SU-DHL-6 (cell line): ENCODE measurements around the gene KLK4.
A peak's percentile ranks its signal among the peaks of the same experiment; 100 is the strongest.
"Not testable (repeated sequence)": the region's sequence is repeated elsewhere in the genome, so short reads cannot be mapped to it uniquely, and the experiment has no call there.

ENCODE experiments used
- H2AFZ ChIP-seq: fragments of 200-600 bp; sonication (generic); 2 replicates; pipeline ENCODE4 v1.6.1; 2014; ENCODE audit warnings: low read depth, mild to moderate bottlenecking, moderate library complexity, mixed read lengths, antibody characterized with exemption, low read length; ENCODE audit not compliant: severe bottlenecking
- H3F3A ChIP-seq: fragments of 200-600 bp; shearing (Covaris generic); 2 replicates; pipeline ENCODE4 v1.6.0; 2016; ENCODE audit warnings: antibody characterized with exemption, mild to moderate bottlenecking; ENCODE audit not compliant: insufficient read depth
- H3K27ac ChIP-seq: fragments of 200-600 bp; sonication (generic); 2 replicates; pipeline ENCODE4 v1.5.1; 2016; ENCODE audit warnings: low read depth, mild to moderate bottlenecking, low read length, moderate library complexity, mixed read lengths
- H3K27me3 ChIP-seq: fragments of 200-600 bp; sonication (generic), shearing (Covaris generic); 2 replicates; pipeline ENCODE4 v1.6.0; 2014; ENCODE audit warnings: mild to moderate bottlenecking, low read length
- H3K36me3 ChIP-seq: fragments of 200-600 bp; sonication (generic); 2 replicates; pipeline ENCODE4 v1.6.1; 2014; ENCODE audit warnings: mild to moderate bottlenecking, low read length, mixed read lengths
- H3K4me2 ChIP-seq: fragments of 300-600, 200-600 bp; shearing (Covaris generic), sonication (generic); 2 replicates; pipeline ENCODE4 v1.6.0; 2014; ENCODE audit warnings: low read length, low read depth, mild to moderate bottlenecking; ENCODE audit not compliant: poor library complexity, severe bottlenecking
- H3K4me3 ChIP-seq: fragments of 200-600 bp; sonication (generic); 2 replicates; pipeline ENCODE4 v1.5.1; 2014; ENCODE audit warnings: antibody characterized with exemption, low read length, mild to moderate bottlenecking, mixed read lengths; ENCODE audit not compliant: insufficient read depth, poor library complexity, severe bottlenecking
- H3K79me2 ChIP-seq: fragments of 200-600 bp; sonication (generic); 2 replicates; pipeline ENCODE4 v1.6.1; 2014; ENCODE audit warnings: mild to moderate bottlenecking, low read length, moderate library complexity; ENCODE audit not compliant: insufficient read depth
- H3K9ac ChIP-seq: fragments of 200-600 bp; sonication (generic); 2 replicates; pipeline ENCODE4 v1.7.0; 2014; ENCODE audit warnings: mild to moderate bottlenecking, low read length
- H3K9me2 ChIP-seq: fragments of 200-600 bp; sonication (generic); replicated peaks from 2 replicates; pipeline ENCODE4 v1.6.1; 2014; ENCODE audit warnings: low read length; ENCODE audit not compliant: insufficient read depth
- H3K9me3 ChIP-seq: fragments of 200-600 bp; sonication (generic); 2 replicates; pipeline ENCODE4 v1.6.1; 2014; ENCODE audit warnings: low read length, mixed read lengths; ENCODE audit not compliant: insufficient read depth
- H4K20me1 ChIP-seq: fragments of 200-600 bp; sonication (generic); 2 replicates; pipeline ENCODE4 v1.6.1; 2014; ENCODE audit warnings: low read depth, mild to moderate bottlenecking, antibody characterized with exemption, low read length, moderate library complexity, mixed read lengths
- EZH2phosphoT487 ChIP-seq: fragments of 200-600 bp; sonication (generic), shearing (Covaris generic); conservative IDR thresholded peaks from 2 replicates; pipeline ENCODE4 v1.6.1; 2018; ENCODE audit warnings: mild to moderate bottlenecking, antibody characterized with exemption, low read length, moderate library complexity, mixed read lengths
- TF ChIP-seq, protein P1 (sequence below): fragments of 200-600 bp; sonication (generic); IDR thresholded peaks from one replicate; pipeline ENCODE4 v1.5.1; 2017; ENCODE audit warnings: antibody characterized with exemption, mild to moderate bottlenecking, low read length, moderate library complexity; ENCODE audit not compliant: insufficient read depth, poor library complexity, severe bottlenecking

Gene KLK4

DNA sequence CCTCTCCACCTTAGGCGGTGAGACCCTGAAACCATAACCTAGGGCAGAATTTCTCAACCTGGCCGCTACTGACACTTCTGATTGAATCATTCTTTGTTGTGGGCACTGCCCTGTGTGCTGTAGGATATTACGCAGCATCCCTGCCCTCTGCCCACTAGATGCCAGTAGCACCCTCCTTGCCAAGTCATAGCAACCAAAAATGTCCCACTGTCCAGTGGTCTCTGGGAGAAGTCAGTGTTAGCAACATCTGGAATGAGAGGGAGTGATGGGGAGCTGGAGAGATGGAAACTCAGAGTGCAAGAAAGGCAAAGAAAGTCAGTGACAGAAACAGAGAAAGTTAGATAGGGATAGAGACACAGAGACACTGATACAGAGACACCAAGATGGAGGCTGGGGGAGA is 13.6 kb downstream of the KLK4 start:
- no peaks in the 10 kb centered on the region for H4K20me1 ChIP-seq
- no peaks in the 10 kb centered on the region for H3K27me3 ChIP-seq
- TF ChIP-seq EZH2phosphoT487: no peak
- TF ChIP-seq, protein P1, sequence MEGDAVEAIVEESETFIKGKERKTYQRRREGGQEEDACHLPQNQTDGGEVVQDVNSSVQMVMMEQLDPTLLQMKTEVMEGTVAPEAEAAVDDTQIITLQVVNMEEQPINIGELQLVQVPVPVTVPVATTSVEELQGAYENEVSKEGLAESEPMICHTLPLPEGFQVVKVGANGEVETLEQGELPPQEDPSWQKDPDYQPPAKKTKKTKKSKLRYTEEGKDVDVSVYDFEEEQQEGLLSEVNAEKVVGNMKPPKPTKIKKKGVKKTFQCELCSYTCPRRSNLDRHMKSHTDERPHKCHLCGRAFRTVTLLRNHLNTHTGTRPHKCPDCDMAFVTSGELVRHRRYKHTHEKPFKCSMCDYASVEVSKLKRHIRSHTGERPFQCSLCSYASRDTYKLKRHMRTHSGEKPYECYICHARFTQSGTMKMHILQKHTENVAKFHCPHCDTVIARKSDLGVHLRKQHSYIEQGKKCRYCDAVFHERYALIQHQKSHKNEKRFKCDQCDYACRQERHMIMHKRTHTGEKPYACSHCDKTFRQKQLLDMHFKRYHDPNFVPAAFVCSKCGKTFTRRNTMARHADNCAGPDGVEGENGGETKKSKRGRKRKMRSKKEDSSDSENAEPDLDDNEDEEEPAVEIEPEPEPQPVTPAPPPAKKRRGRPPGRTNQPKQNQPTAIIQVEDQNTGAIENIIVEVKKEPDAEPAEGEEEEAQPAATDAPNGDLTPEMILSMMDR: no peak
- no peaks in the 10 kb centered on the region for H3K9me2 ChIP-seq
- no peak overlapping the region for H3K27ac ChIP-seq
- H3F3A ChIP-seq: no peaks in the 10 kb centered on the region
- no peak overlapping the region for H3K4me2 ChIP-seq
- no peak overlapping the region for H3K9ac ChIP-seq
- H3K36me3 ChIP-seq: no peaks in the 10 kb centered on the region
- no peak overlapping the region for H2AFZ ChIP-seq
- H3K9me3 ChIP-seq: no peaks in the 10 kb centered on the region
- H3K4me3 ChIP-seq: no peak overlapping the region
- no peaks in the 10 kb centered on the region for H3K79me2 ChIP-seq

DNA sequence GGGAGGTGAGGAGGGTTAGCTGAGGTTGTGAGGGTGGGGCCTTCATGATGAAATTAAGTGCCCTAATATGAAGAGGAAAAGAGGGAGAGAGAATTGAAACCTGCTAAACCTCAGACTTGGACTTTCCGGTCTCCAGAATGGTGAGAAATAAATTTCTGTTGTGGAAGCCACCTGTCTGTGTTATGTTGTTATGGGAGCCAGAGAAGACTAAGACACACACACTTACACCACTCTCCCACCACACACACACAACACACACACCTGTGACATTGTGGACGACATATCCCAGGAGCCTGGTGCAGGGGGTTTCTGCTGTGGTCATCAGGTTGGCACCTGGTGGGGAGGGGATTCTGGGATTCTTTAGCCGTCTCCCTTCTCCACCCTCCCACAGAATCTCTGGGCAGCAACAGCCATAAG is 14.0 kb downstream of the KLK4 start:
- no peaks in the 10 kb centered on the region for H3K27me3 ChIP-seq

DNA sequence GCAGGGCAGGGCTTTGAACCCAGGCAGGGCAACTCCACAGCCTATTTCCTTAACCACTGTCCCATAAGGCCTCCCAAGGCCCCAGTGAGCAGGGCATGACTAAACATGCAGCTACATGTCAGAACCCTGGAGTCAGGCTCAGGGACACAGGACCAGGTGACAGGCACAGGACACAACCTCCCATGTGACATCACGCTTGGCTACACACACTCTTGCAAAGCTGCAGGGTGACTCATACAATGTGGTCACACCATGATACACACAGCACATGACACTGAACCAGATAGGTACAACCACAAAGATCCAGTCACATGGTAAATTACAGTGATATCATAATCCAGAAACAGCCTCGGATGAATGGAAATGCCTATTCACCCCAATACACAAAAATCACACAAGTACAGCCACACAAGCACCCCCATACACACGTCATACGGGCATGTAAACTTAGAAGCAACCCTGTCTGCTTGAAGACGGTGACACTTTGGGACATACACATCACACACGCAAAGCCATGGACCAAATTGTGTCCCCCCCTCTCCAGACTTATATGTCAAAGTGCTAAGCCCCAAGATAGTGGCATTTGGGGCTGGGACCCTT is 14.5 kb downstream of the KLK4 start:
- H3K27ac ChIP-seq: no peak overlapping the region
- H3K79me2 ChIP-seq: no peaks in the 10 kb centered on the region
- no peak overlapping the region for H3K4me3 ChIP-seq
- no peak overlapping the region for H2AFZ ChIP-seq
- no peaks in the 10 kb centered on the region for H3F3A ChIP-seq
- H3K27me3 ChIP-seq: no peaks in the 10 kb centered on the region
- H3K4me2 ChIP-seq: peak overlapping the region; percentile 6
- TF ChIP-seq, protein P1: no peak
- TF ChIP-seq EZH2phosphoT487: no peak
- no peaks in the 10 kb centered on the region for H3K36me3 ChIP-seq
- no peaks in the 10 kb centered on the region for H3K9me3 ChIP-seq
- H3K9ac ChIP-seq: no peak overlapping the region
- H3K9me2 ChIP-seq: no peaks in the 10 kb centered on the region
- H4K20me1 ChIP-seq: no peaks in the 10 kb centered on the region

More for the DNA sequence above, 14.0 kb downstream of the KLK4 start:
- Histone ChIP-seq H3K9me2 (no peaks in the 10 kb centered on the region), H2AFZ (no peak overlapping the region), H3K36me3 (no peaks in the 10 kb centered on the region), H3K4me2 (peak overlapping the region; percentile 6), H3K9me3 (no peaks in the 10 kb centered on the region), H3K79me2 (no peaks in the 10 kb centered on the region), H4K20me1 (no peaks in the 10 kb centered on the region), H3K4me3 (no peak overlapping the region), H3K9ac (no peak overlapping the region), H3K27ac (no peak overlapping the region), H3F3A (no peaks in the 10 kb centered on the region)
- TF ChIP-seq EZH2phosphoT487: no peak
- TF ChIP-seq, protein P1: no peak

DNA sequence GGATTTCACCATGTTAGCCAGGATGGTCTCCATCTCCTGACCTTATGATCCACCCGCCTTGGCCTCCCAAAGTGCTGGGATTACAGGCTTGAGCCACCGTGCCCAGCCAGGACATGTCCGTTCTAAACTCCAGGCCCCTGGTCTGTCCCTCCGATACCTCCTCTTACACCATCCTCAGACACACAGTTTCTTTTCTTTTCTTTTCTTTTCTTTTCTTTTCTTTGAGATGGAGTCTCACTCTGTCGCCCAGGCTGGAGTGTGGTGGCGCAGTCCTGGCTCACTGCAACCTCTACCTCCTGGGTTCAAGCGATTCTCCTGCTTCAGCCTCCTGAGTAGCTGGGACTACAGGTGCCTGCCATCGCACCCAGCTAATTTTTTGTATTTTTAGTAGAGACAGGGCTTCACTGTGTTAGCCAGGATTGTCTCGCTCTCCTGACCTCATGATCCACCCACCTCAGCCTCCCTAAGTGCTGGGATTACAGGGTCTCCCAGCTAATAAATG is 15.1 kb downstream of the KLK4 start:
- H4K20me1 ChIP-seq, H3K9ac ChIP-seq, H3K9me3 ChIP-seq, H2AFZ ChIP-seq, H3K27me3 ChIP-seq, H3K27ac ChIP-seq, H3K9me2 ChIP-seq, H3K4me2 ChIP-seq, H3K79me2 ChIP-seq, H3K4me3 ChIP-seq, H3F3A ChIP-seq, H3K36me3 ChIP-seq: not testable (repeated sequence)
